ENCODE data around the gene GSG1L.

Gene GSG1L

GRCh38 chr16:28041615-28042014 lies 21.9 kb downstream of the GSG1L start:
- no peak for TF ChIP-seq CTCF (IDR thresholded peaks at IDR 0.05; ENCODE audit: insufficient read depth, low read depth, low read length, missing control alignments)
- no peak overlapping the region for H3K4me3 ChIP-seq (ENCODE audit: low read depth, low read length)
- no peak for DNase-seq (ENCODE audit: low read depth)

GRCh38 chr16:28040039-28040438 lies 23.5 kb downstream of the GSG1L start:
- no peak for TF ChIP-seq CTCF (IDR thresholded peaks at IDR 0.05; ENCODE audit: insufficient read depth, low read depth, low read length, missing control alignments)
- DNase-seq (ENCODE audit: low read depth), result no peak
- no peak overlapping the region for H3K4me3 ChIP-seq (ENCODE audit: low read depth, low read length)

GRCh38 chr16:28039493-28039892 lies 24.0 kb downstream of the GSG1L start:
- no peak for TF ChIP-seq CTCF (IDR thresholded peaks at IDR 0.05; ENCODE audit: insufficient read depth, low read depth, low read length, missing control alignments)
- no peak for DNase-seq (ENCODE audit: low read depth)
- H3K4me3 ChIP-seq (ENCODE audit: low read depth, low read length), result no peak overlapping the region

DNA sequence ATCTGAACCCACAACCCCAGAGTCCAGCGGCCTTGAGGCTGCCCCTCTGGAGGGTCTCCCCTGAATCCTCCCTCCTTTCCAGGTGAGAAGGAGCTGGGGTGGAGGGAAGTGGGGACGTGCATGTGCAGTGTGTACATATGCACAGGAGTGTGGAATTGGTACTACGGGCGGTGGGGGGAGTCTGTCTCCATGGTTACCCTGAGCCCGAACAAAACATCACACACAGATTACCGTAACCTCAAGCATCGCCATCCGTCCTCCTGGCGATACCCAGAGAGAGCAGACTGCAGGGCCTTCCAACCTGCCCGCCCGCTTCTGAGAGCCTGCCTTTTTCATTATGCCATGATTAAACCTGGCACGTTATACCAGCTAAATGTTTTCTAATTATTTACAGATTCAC lies 25.1 kb downstream of the GSG1L start:
- DNase-seq (ENCODE audit: low read depth), result no peak
- no peak for TF ChIP-seq CTCF (IDR thresholded peaks at IDR 0.05; ENCODE audit: insufficient read depth, low read depth, low read length, missing control alignments)

DNA sequence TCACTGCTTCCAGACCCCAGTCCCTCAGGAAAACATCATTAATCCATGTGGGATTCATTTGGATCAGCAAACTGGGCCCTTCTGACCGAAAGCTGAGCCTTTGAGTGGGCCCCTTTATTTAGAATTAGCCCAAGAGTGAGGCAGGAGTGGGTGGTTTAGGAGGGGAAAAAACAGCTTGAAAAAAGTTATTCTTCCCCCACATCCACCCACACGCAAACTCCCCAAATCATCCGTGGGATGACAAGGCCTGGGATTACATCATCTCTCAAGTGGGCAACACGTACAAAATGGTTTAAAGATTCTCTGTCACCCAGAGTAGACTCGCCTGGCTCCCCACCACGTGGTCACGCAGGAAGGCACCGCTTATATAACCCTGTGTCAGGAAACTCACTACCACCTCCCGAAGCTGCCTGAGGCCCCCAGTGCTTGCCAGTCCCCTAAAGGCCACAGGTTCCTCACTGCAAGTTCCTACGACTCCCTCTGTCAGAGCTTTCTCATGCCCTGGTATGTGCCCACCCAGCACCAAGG lies 27.6 kb downstream of the GSG1L start:
- no peak for DNase-seq (ENCODE audit: low read depth)
- H3K4me3 ChIP-seq (ENCODE audit: low read depth, low read length), result no peak overlapping the region
- no peak for TF ChIP-seq CTCF (IDR thresholded peaks at IDR 0.05; ENCODE audit: insufficient read depth, low read depth, low read length, missing control alignments)

More for the DNA sequence above, 25.1 kb downstream of the GSG1L start:
- H3K4me3 ChIP-seq (ENCODE audit: low read depth, low read length), result no peak overlapping the region

GRCh38 chr16:28033870-28034269 lies 29.6 kb downstream of the GSG1L start:
- H3K4me3 ChIP-seq (ENCODE audit: low read depth, low read length), result no peak overlapping the region
- no peak for DNase-seq (ENCODE audit: low read depth)
- TF ChIP-seq CTCF (IDR thresholded peaks at IDR 0.05; ENCODE audit: insufficient read depth, low read depth, low read length, missing control alignments), result no peak

DNA sequence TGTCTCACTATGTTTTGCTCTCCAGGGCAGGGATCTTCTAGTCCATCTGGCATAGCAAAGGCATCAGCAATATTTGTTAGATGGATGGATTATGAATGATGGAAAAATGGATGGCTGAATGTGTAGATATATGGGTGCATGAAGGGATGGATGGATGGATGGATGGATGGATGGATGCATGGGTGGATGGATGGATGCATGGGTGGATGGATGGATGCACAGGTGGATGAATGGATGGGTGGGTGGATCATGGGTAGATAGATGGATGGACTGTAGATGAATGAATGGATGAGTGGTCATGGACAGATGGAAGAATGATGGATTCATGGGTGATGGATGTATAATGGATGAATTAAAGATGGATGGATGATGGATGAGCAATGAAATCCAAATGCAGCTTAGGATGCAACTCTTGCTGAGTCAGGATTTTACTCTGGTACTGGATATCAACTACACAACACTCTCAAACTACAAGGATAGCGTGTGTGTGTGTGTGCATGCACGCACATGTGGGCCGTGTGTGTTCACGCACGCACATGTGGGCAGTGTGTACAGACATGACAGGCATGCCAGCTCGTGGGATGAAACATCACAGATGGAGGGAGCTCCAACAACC lies 34.0 kb downstream of the GSG1L start:
- TF ChIP-seq CTCF (IDR thresholded peaks at IDR 0.05; ENCODE audit: insufficient read depth, low read depth, low read length, missing control alignments), result no peak
- no peak overlapping the region for H3K4me3 ChIP-seq (ENCODE audit: low read depth, low read length)
- no peak for DNase-seq (ENCODE audit: low read depth)

Measured in GM12865 (cell line).